Measurements from ENCODE around the gene ZYX. TPM values are rescaled to one million over a fixed set of nuclear protein-coding genes. Genes with fewer than 3 reads are reported as not detected.
A peak's percentile ranks its signal among the peaks of the same experiment; 100 is the strongest.

Gene ZYX
- total and polyA plus RNA-seq, 2 donors from 2014 or later = 50.1 to 193 TPM

GRCh38 chr7:143379611-143380259, 1.4 kb upstream of the ZYX start:
- H3K27ac ChIP-seq (ENCODE audit: low read depth in 2 of 2, low read length in 2 of 2) = peak overlapping the region; percentile 18 to 33
- no peaks in the 10 kb centered on the region for H3K9me3 ChIP-seq (ENCODE audit: control insufficient read depth in 2 of 3, insufficient read depth in 1 of 3, low read length in 3 of 3)
- no peak for TF ChIP-seq CTCF (IDR thresholded peaks at IDR 0.05; ENCODE audit: borderline replicate concordance, extremely low read depth, insufficient read depth)
- peak overlapping the region; percentile 1 to 82 (median 75) for H3K4me3 ChIP-seq (ENCODE audit: low read length in 3 of 3)
- peaks cover 0 to 4% (median 0%) of the 10 kb centered on the region in 3 donors for H3K36me3 ChIP-seq (ENCODE audit: control insufficient read depth in 2 of 3, insufficient read depth in 3 of 3, low read length in 3 of 3)
- peak in 1 of 5 donors; percentile 6 for DNase-seq
- intact Hi-C loops (cut with DNase I) = no loop called here
- H3K9ac ChIP-seq (ENCODE audit: low read length in 3 of 3) = peak overlapping the region in 2 of 3 donors; percentile 47 to 87
- FAIRE-seq = no peak
- no peaks in the 10 kb centered on the region for H3K27me3 ChIP-seq (ENCODE audit: control insufficient read depth, insufficient read depth, low read length)
- peaks cover 3 to 16% (median 7%) of the 10 kb centered on the region in 3 donors for H3K4me1 ChIP-seq (ENCODE audit: control insufficient read depth in 2 of 3, insufficient read depth in 2 of 3, low read depth in 1 of 3, low read length in 3 of 3)

DNA sequence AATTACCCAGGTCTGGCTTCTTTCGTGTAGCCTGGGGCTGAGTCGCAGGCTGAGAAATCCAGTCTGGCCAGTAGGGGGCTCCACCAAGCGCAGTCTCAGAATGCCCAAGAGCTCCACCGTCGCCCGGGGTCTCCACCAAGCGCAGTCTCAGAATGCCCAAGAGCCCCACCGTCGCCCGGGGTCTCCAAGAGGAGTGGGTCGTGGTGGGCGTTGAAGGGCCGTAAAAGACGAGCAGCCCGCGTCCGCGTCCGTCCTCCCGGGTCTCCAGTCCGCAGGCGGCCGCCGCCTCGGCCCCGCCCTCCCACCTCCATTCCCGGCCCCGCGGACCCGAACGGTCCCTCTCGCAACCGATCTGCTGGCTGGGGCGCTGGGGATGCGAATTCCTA, 892 bp upstream of the ZYX start:
- H3K9me3 ChIP-seq (ENCODE audit: control insufficient read depth in 2 of 3, insufficient read depth in 1 of 3, low read length in 3 of 3) = no peaks in the 10 kb centered on the region
- DNase-seq (peak; percentile 93 to 96 (median 94)), FAIRE-seq (no peak)
- H3K4me3 ChIP-seq (ENCODE audit: low read length in 3 of 3) = peak overlapping the region; percentile 47 to 82 (median 75)
- TF ChIP-seq CTCF (IDR thresholded peaks at IDR 0.05; ENCODE audit: borderline replicate concordance, extremely low read depth, insufficient read depth) = peak; percentile 82
- H3K4me1 ChIP-seq (ENCODE audit: control insufficient read depth in 2 of 3, insufficient read depth in 2 of 3, low read depth in 1 of 3, low read length in 3 of 3) = peaks cover 3 to 19% (median 7%) of the 10 kb centered on the region in 3 donors
- H3K36me3 ChIP-seq (ENCODE audit: control insufficient read depth in 2 of 3, insufficient read depth in 3 of 3, low read length in 3 of 3) = peaks cover 0 to 4% (median 0%) of the 10 kb centered on the region in 3 donors
- peak overlapping the region; percentile 97 to 98 for H3K27ac ChIP-seq (ENCODE audit: low read depth in 2 of 2, low read length in 2 of 2)
- H3K9ac ChIP-seq (ENCODE audit: low read length in 3 of 3) = peak overlapping the region; percentile 23 to 91 (median 87)
- no peaks in the 10 kb centered on the region for H3K27me3 ChIP-seq (ENCODE audit: control insufficient read depth, insufficient read depth, low read length)
- intact Hi-C loops (cut with DNase I) = no loop called here

DNA sequence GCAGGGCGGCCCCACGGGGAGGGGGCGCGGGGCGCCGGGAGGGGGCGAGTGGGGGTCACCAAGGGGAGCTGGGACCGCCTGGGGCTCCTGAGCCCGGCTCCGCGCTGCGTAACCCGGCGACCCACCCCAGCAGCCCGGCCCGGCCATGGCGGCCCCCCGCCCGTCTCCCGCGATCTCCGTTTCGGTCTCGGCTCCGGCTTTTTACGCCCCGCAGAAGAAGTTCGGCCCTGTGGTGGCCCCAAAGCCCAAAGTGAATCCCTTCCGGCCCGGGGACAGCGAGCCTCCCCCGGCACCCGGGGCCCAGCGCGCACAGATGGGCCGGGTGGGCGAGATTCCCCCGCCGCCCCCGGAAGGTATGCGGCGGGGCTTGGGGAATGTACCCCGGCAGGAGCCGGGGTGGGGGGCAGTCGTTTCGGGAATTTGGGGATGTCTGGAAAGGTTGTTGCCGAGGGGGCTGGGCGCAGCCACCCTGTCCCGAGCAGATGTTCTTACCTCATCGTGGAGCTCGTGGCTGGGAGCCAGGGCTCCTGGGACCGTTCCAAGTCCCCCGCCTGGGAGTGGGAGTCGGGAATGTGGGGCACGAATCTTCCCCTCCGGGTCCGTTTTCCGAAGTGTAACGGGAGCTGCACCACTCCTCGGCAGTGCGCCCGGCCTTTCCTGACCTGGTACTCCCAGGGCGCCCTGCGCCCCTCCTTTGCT, 431 bp downstream of the ZYX start:
- Histone ChIP-seq H3K9ac (ENCODE audit: low read length in 3 of 3) (peak overlapping the region; percentile 6 to 90 (median 67)), H3K9me3 (ENCODE audit: control insufficient read depth in 2 of 3, insufficient read depth in 1 of 3, low read length in 3 of 3) (no peaks in the 10 kb centered on the region), H3K36me3 (ENCODE audit: control insufficient read depth in 2 of 3, insufficient read depth in 3 of 3, low read length in 3 of 3) (peaks cover 0 to 4% (median 0%) of the 10 kb centered on the region in 3 donors), H3K27me3 (ENCODE audit: control insufficient read depth, insufficient read depth, low read length) (no peaks in the 10 kb centered on the region), H3K27ac (ENCODE audit: low read depth in 2 of 2, low read length in 2 of 2) (peak overlapping the region; percentile 80 to 85), H3K4me3 (ENCODE audit: low read length in 3 of 3) (peak overlapping the region; percentile 58 to 82 (median 77)), H3K4me1 (ENCODE audit: control insufficient read depth in 2 of 3, insufficient read depth in 2 of 3, low read depth in 1 of 3, low read length in 3 of 3) (peaks cover 3 to 27% (median 15%) of the 10 kb centered on the region in 3 donors)
- intact Hi-C loops (cut with DNase I) = no loop called here
- no peak for TF ChIP-seq CTCF (IDR thresholded peaks at IDR 0.05; ENCODE audit: borderline replicate concordance, extremely low read depth, insufficient read depth)
- DNase-seq (peak; percentile 71 to 94 (median 85)), FAIRE-seq (no peak)

All from kidney (tissue), 14 donors.